Amniotic epithelial cell (primary cell): ENCODE data around the gene SSNA1.
A peak's percentile ranks its signal among the peaks of the same experiment; 100 is the strongest.

Experiments
- DNase-seq: peaks from one replicate; pipeline ENCODE4 v3.0.0-alpha.2; 2010; ENCODE audit warnings: low read depth

SSNA1 gene

GRCh38 chr9:137184881-137185660 is 3.4 kb upstream of the SSNA1 start:
- no peak for DNase-seq

GRCh38 chr9:137185921-137186320 is 2.6 kb upstream of the SSNA1 start:
- DNase-seq: no peak

- no peak for DNase-seq
Observed at GRCh38 chr9:137186385-137186784, 2.1 kb upstream of the SSNA1 start.

GRCh38 chr9:137187386-137187785 is 1.1 kb upstream of the SSNA1 start:
- DNase-seq: no peak

- no peak for DNase-seq
Observed at GRCh38 chr9:137188086-137188489, 388 bp upstream of the SSNA1 start.

- no peak for DNase-seq
Observed at GRCh38 chr9:137189297-137190295, 1.1 kb downstream of the SSNA1 start.

- DNase-seq: no peak
Observed at GRCh38 chr9:137190315-137190856, 1.9 kb downstream of the SSNA1 start.

- no peak for DNase-seq
Observed at GRCh38 chr9:137191245-137191644, 2.8 kb downstream of the SSNA1 start.

GRCh38 chr9:137191691-137192447 is 3.4 kb downstream of the SSNA1 start:
- no peak for DNase-seq

GRCh38 chr9:137192448-137192780 is 3.9 kb downstream of the SSNA1 start:
- DNase-seq: no peak

- DNase-seq: no peak
Observed at GRCh38 chr9:137192859-137193258, 4.4 kb downstream of the SSNA1 start.

- DNase-seq: no peak
Observed at GRCh38 chr9:137193771-137194170, 5.3 kb downstream of the SSNA1 start.

GRCh38 chr9:137194388-137194787 is 5.9 kb downstream of the SSNA1 start:
- DNase-seq: peak; percentile 68

GRCh38 chr9:137194909-137195308 is 6.4 kb downstream of the SSNA1 start:
- no peak for DNase-seq

GRCh38 chr9:137195525-137196220 is 7.2 kb downstream of the SSNA1 start:
- no peak for DNase-seq

GRCh38 chr9:137198051-137198901 is 9.8 kb downstream of the SSNA1 start:
- no peak for DNase-seq

- DNase-seq: no peak
Observed at GRCh38 chr9:137198902-137199283, 10.4 kb downstream of the SSNA1 start.

GRCh38 chr9:137199411-137200121 is 11.1 kb downstream of the SSNA1 start:
- DNase-seq: peak; percentile 34

GRCh38 chr9:137200311-137201204 is 12.1 kb downstream of the SSNA1 start, which contains the start of gene TPRN:
Gene TPRN (minus strand): TSS chr9:137200741. CDS start chr9:137200711, 30 bp downstream.
- peak; percentile 98 for DNase-seq
